Heart left ventricle (tissue), 13 donors: Measurements from ENCODE around the gene NRP1.

ENCODE experiments used
- POLR2A ChIP-seq, 2 donors: fragments of 450-650 bp; IDR thresholded peaks; one replicate each; pipeline ENCODE4 v1.6.1; 2017; ENCODE audit warnings: antibody characterized with exemption in 2 of 2, mild to moderate bottlenecking in 2 of 2, moderate library complexity in 2 of 2
- TF ChIP-seq, protein P1 (sequence below), 12 donors: fragments of 200-600 bp; sonication (generic) in 4 of 12; IDR thresholded peaks; one replicate each; pipeline versions ENCODE4 v1.5.0 to v1.8.0; 2018 to 2022; ENCODE audit warnings: antibody characterized with exemption in 12 of 12, mild to moderate bottlenecking in 5 of 12
- donor health status: ischemic (EF 13 %, LVEDD 7.1; RV severe dilation, severe dysfunction).
- donor health status: DM: no; HTN: yes; CAD: no.
- donor health status: DM: no; HTN: no; CAD: no.
- donor health status: ischemic (EF 25% LVEDD 6.9; RV normal size, moderate dysfunction).
- donor health status: ischemic (EF 25% LVEDD 5.7; RV mildly dilated, moderate dysfunction).
- donor health status: ischemic (EF 35%, LVEDD 5.7; RV mildly dilated, moderate dysfunction).
- donor health status: nonischemic (EF 11% LVEDD 7.7; RV severe dilation, severe dysfunction).
- donor health status: DM: yes; HTN: yes; CAD: no.
- donor health status: PGD.
- donor health status: ischemic (EF 29% LVEDD 5.4; RV normal size, mild dysfunction).
- donor health status: nonischemic (EF 23%, LVEDD 6.1; RV moderate dilation, normal function).

DNA sequence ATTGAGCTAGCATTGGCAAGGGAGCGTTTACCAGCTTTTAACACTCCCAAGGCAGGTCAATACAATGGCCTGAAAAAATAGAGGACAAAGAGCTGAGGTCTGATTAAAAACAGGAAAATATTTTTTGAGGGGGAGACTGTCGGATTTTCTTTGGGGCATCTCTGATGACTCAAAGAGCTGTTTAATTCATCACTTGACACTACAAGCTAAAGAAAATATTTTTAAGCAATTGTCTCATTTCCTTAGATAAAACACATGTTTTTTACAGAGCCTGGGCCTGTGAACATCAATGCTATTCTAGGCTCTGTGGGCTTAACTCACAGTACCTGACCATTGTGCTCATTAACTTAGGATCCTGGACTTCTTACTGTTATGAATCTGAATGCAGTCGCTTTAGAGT is 100.8 kb downstream of the NRP1 start:
- TF ChIP-seq, protein P1, sequence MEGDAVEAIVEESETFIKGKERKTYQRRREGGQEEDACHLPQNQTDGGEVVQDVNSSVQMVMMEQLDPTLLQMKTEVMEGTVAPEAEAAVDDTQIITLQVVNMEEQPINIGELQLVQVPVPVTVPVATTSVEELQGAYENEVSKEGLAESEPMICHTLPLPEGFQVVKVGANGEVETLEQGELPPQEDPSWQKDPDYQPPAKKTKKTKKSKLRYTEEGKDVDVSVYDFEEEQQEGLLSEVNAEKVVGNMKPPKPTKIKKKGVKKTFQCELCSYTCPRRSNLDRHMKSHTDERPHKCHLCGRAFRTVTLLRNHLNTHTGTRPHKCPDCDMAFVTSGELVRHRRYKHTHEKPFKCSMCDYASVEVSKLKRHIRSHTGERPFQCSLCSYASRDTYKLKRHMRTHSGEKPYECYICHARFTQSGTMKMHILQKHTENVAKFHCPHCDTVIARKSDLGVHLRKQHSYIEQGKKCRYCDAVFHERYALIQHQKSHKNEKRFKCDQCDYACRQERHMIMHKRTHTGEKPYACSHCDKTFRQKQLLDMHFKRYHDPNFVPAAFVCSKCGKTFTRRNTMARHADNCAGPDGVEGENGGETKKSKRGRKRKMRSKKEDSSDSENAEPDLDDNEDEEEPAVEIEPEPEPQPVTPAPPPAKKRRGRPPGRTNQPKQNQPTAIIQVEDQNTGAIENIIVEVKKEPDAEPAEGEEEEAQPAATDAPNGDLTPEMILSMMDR (IDR thresholded peaks at IDR 0.05), result no peak
- TF ChIP-seq POLR2A (IDR thresholded peaks at IDR 0.05), result no peak
